GM19438 (cell line): ENCODE data around the gene MPL.

Experiments used
- ATAC-seq: cut with Tn5 transposase; IDR thresholded peaks from one replicate; pipeline ENCODE4 v1.9.1; 2021; ENCODE audit warnings: low read depth; ENCODE audit not compliant: unreplicated experiment

Gene MPL

GRCh38 chr1:43321331-43321891, 16.2 kb upstream of the MPL start:
- ATAC-seq = no peak

GRCh38 chr1:43322506-43322905, 15.1 kb upstream of the MPL start:
- ATAC-seq = no peak

- no peak for ATAC-seq
Observed at GRCh38 chr1:43324810-43325209, 12.8 kb upstream of the MPL start.

- no peak for ATAC-seq
Observed at GRCh38 chr1:43325381-43325780, 12.2 kb upstream of the MPL start.

GRCh38 chr1:43327549-43328292, 9.9 kb upstream of the MPL start:
- no peak for ATAC-seq

- no peak for ATAC-seq
Observed at GRCh38 chr1:43329995-43330751, 7.4 kb upstream of the MPL start.

GRCh38 chr1:43331688-43332087, 5.9 kb upstream of the MPL start:
- ATAC-seq = no peak

- ATAC-seq = no peak
Observed at GRCh38 chr1:43334453-43335205, 3.0 kb upstream of the MPL start.

GRCh38 chr1:43338001-43338400, 383 bp downstream of the MPL start:
- no peak for ATAC-seq

GRCh38 chr1:43339584-43340232, 2.1 kb downstream of the MPL start:
- ATAC-seq = no peak

- ATAC-seq = no peak
Observed at GRCh38 chr1:43340559-43340958, 2.9 kb downstream of the MPL start.

GRCh38 chr1:43344267-43344850, 6.7 kb downstream of the MPL start:
- ATAC-seq = no peak

- no peak for ATAC-seq
Observed at GRCh38 chr1:43345120-43345519, 7.5 kb downstream of the MPL start.

GRCh38 chr1:43346636-43347035, 9.0 kb downstream of the MPL start:
- ATAC-seq = no peak

- ATAC-seq = no peak
Observed at GRCh38 chr1:43348343-43348808, 10.8 kb downstream of the MPL start.

- no peak for ATAC-seq
Observed at GRCh38 chr1:43348809-43349593, 11.4 kb downstream of the MPL start.

GRCh38 chr1:43349594-43350306, 12.1 kb downstream of the MPL start:
- ATAC-seq = no peak

GRCh38 chr1:43350976-43351375, 13.4 kb downstream of the MPL start:
- no peak for ATAC-seq
